PC-9 (cell line): ENCODE measurements around the gene PITPNC1. TPM values are rescaled to one million over a fixed set of nuclear protein-coding genes. Genes with fewer than 3 reads are reported as not detected.

ENCODE experiments used
- BruUV-seq: library from RNA; stranded (reverse); fragments of 400-500 nt; replicated peaks from 2 replicates; lab custom pipeline; 2021; lab: Mats Ljungman, UMichigan
- CTCF ChIA-PET: fragments of 300-600 bp; sonication (Branson Sonifier 250); formaldehyde crosslinking; loops from one replicate; lab custom pipeline; 2022; ENCODE audit warnings: antibody characterized with exemption; lab: Charles Lee
- POLR2A ChIA-PET: fragments of 300-600 bp; sonication (Branson Sonifier 250); formaldehyde crosslinking; loops from one replicate; lab custom pipeline; 2022; ENCODE audit warnings: antibody characterized with exemption; ENCODE audit not compliant: unreplicated experiment; lab: Charles Lee
- DNase-seq, 2 experiments: peaks; one replicate each; pipeline versions ENCODE4 v3.0.0 to v3.0.0-alpha.2; 2015 to 2022; ENCODE audit warnings: mixed read lengths in 1 of 2
- H2AFZ ChIP-seq: fragments of 200-600 bp; sonication (generic); 2 replicates; pipeline ENCODE4 v1.8.1; 2017; ENCODE audit warnings: antibody characterized with exemption
- H3F3A ChIP-seq: fragments of 200-600 bp; sonication (generic); 2 replicates; pipeline ENCODE4 v1.8.1; 2017; ENCODE audit warnings: antibody characterized with exemption, mild to moderate bottlenecking, low read depth; ENCODE audit not compliant: insufficient read depth
- H3K27ac ChIP-seq: fragments of 200-600 bp; sonication (generic); 2 replicates; pipeline ENCODE4 v1.6.1; 2016; ENCODE audit warnings: mixed run types
- H3K27me3 ChIP-seq: fragments of 200-600 bp; sonication (generic); 2 replicates; pipeline ENCODE4 v1.6.1; 2016; ENCODE audit warnings: low read depth, mixed run types; ENCODE audit not compliant: insufficient read depth
- H3K36me3 ChIP-seq: fragments of 200-600 bp; sonication (generic); 2 replicates; pipeline ENCODE4 v1.6.1; 2016; ENCODE audit warnings: low read depth, mixed run types
- H3K4me1 ChIP-seq: fragments of 200-600 bp; sonication (generic); replicated peaks from 2 replicates; pipeline ENCODE4 v1.6.1; 2016; ENCODE audit warnings: mixed run types; ENCODE audit not compliant: insufficient read depth
- H3K4me2 ChIP-seq: fragments of 200-600 bp; sonication (generic); 2 replicates; pipeline ENCODE4 v1.6.1; 2017; ENCODE audit warnings: mixed run types
- H3K4me3 ChIP-seq: fragments of 200-600 bp; sonication (generic); 2 replicates; pipeline ENCODE4 v1.6.1; 2016; ENCODE audit warnings: mixed run types
- H3K79me2 ChIP-seq: fragments of 200-600 bp; sonication (generic); 2 replicates; pipeline ENCODE4 v1.6.1; 2017; ENCODE audit warnings: low read depth, mixed run types
- H3K9me2 ChIP-seq: fragments of 200-600 bp; sonication (generic); 2 replicates; pipeline ENCODE4 v1.8.1; 2017; ENCODE audit warnings: mild to moderate bottlenecking; ENCODE audit not compliant: insufficient read depth
- H3K9me3 ChIP-seq: fragments of 200-600 bp; sonication (generic); 2 replicates; pipeline ENCODE4 v1.8.1; 2016; ENCODE audit warnings: low read depth; ENCODE audit not compliant: insufficient read depth
- H4K20me1 ChIP-seq: fragments of 200-600 bp; sonication (generic); 2 replicates; pipeline ENCODE4 v1.8.1; 2017; ENCODE audit not compliant: insufficient read depth
- EZH2 ChIP-seq: fragments of 200-600 bp; sonication (generic); IDR thresholded peaks from 2 replicates; pipeline ENCODE4 v1.8.0; 2017; ENCODE audit warnings: antibody characterized with exemption, low read depth
- intact Hi-C: fragments of 100-400 bp; cut with micrococcal nuclease; formaldehyde crosslinking; loops from one replicate; pipeline ENCODE4 v1.10.0; 2022; ENCODE audit not compliant: unreplicated experiment
- total RNA-seq: library from RNA; stranded (reverse); gene quantifications from 2 replicates; pipeline ENCODE4 v1.2.3, GENCODE V29; 2021
- TF ChIP-seq, protein P1 (sequence below): fragments of 200-600 bp; sonication (generic); conservative IDR thresholded peaks from 2 replicates; pipeline ENCODE4 v1.6.1; 2017; ENCODE audit warnings: mixed run types, antibody characterized with exemption, mild to moderate bottlenecking, moderate library complexity

The PITPNC1 gene
- total RNA-seq, 1 experiment from 2014 or later = 6.0 TPM

DNA sequence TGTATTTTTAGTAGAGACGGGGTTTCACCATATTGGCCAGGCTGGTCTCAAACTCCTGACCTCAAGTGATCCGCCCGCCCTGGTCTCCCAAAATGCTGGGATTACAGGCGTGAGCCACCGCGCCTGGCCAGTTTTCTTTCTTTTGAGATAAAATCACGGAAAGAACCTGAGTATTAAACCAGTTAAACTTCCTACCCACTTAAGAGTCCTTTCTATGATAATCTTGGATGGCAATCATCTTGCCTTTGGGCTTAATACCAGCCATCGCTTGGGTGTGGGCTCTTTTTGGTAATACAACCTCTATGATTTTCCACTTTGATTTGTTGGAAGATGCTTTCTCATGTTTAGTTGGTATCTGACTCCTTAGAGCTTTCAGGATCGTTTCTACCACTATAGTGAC, 24.0 kb downstream of the PITPNC1 start:
- no TSS peak for BruUV-seq
- no peaks in the 10 kb centered on the region for H3K9me3 ChIP-seq
- H4K20me1 ChIP-seq = no peaks in the 10 kb centered on the region
- intact Hi-C loops = no loop called here
- H3F3A ChIP-seq = no peaks in the 10 kb centered on the region
- H3K36me3 ChIP-seq = no peaks in the 10 kb centered on the region
- no peaks in the 10 kb centered on the region for H3K79me2 ChIP-seq
- no peak overlapping the region for H3K4me3 ChIP-seq
- POLR2A ChIA-PET = no interaction called here
- no peak overlapping the region for H3K4me2 ChIP-seq
- H3K27me3 ChIP-seq = no peaks in the 10 kb centered on the region
- no peak overlapping the region for H3K27ac ChIP-seq
- H2AFZ ChIP-seq = no peak overlapping the region
- H3K4me1 ChIP-seq = no peaks in the 10 kb centered on the region
- TF ChIP-seq, protein P1, sequence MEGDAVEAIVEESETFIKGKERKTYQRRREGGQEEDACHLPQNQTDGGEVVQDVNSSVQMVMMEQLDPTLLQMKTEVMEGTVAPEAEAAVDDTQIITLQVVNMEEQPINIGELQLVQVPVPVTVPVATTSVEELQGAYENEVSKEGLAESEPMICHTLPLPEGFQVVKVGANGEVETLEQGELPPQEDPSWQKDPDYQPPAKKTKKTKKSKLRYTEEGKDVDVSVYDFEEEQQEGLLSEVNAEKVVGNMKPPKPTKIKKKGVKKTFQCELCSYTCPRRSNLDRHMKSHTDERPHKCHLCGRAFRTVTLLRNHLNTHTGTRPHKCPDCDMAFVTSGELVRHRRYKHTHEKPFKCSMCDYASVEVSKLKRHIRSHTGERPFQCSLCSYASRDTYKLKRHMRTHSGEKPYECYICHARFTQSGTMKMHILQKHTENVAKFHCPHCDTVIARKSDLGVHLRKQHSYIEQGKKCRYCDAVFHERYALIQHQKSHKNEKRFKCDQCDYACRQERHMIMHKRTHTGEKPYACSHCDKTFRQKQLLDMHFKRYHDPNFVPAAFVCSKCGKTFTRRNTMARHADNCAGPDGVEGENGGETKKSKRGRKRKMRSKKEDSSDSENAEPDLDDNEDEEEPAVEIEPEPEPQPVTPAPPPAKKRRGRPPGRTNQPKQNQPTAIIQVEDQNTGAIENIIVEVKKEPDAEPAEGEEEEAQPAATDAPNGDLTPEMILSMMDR = no peak
- no peak for TF ChIP-seq EZH2
- CTCF ChIA-PET = no interaction called here
- no peak for DNase-seq
- H3K9me2 ChIP-seq = no peaks in the 10 kb centered on the region

DNA sequence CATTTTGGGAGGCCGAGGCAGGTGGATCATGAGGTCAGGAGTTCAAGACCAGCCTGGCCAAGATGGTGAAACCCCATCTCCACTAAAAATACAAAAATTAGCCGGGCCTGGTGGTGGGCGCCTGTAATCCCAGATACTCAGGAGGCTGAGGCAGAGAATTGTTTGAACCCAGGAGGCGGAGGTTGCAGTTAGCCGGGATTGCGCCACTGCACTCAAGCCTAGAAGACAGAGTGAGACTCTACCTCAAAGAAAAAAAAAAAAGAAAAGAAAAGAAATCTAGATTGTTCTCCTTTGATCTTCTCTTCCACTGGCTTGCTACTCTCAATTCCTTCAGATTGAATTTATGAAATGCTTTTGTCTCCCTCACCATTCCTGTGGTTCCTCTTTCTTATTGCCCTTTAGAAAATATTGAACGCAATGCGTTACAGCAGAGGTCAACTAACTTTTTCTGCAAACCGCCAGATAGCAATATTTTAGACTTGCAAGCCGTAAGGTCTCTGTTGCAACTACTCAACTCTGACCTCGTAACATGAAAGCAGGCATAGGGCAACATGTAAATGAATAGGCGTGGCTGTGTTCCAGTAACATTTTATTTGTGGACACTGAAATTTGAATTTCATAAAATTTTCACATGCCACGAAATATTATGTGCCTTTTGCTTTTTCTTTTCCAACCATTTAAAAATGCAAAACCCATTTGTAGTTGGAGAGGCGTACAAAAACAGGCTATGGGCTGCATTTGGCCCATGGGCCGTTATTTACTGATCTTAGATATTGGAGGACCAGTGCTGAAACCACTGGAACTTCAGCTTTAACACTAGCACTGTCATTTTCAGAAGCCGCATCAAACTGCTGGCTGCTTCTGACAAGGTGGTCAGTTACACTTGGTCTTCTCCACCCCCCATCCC, 24.8 kb downstream of the PITPNC1 start:
- no peaks in the 10 kb centered on the region for H3F3A ChIP-seq
- H2AFZ ChIP-seq = no peak overlapping the region
- H3K4me2 ChIP-seq = no peak overlapping the region
- no peaks in the 10 kb centered on the region for H3K79me2 ChIP-seq
- H3K27ac ChIP-seq = no peak overlapping the region
- no peaks in the 10 kb centered on the region for H3K9me3 ChIP-seq
- no TSS peak for BruUV-seq
- no peaks in the 10 kb centered on the region for H3K9me2 ChIP-seq
- no peaks in the 10 kb centered on the region for H3K27me3 ChIP-seq
- no peaks in the 10 kb centered on the region for H4K20me1 ChIP-seq
- TF ChIP-seq EZH2 = no peak
- TF ChIP-seq, protein P1 = no peak
- no peak for DNase-seq
- intact Hi-C loops = no loop called here
- CTCF ChIA-PET = no interaction called here
- H3K4me3 ChIP-seq = no peak overlapping the region
- no peaks in the 10 kb centered on the region for H3K36me3 ChIP-seq
- POLR2A ChIA-PET = no interaction called here
- no peaks in the 10 kb centered on the region for H3K4me1 ChIP-seq

DNA sequence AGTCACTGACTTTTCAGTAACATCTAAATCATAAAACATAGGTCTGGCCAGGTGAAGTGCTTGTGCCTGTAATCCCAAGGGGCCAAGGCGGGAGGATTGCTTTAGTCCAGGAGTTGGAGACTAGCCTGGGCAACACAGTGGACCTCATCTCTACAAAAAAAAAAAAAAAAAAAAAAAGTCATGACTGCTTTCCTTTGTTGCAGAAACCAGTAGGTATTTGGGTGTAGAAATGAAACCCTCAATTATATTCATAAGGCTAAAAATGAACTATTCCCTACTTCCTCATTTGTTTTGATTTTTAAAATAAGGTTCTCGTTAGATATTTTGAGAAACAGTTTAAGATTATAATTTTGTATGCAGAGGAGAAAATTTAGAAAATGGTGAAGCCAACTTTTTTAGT, 26.0 kb downstream of the PITPNC1 start:
- ChIA-PET CTCF (no interaction called here), POLR2A (no interaction called here)
- Histone ChIP-seq H3K9me3 (no peaks in the 10 kb centered on the region), H3K4me2 (no peak overlapping the region), H3K27me3 (no peaks in the 10 kb centered on the region), H3K27ac (no peak overlapping the region), H3K36me3 (no peaks in the 10 kb centered on the region), H4K20me1 (no peaks in the 10 kb centered on the region), H3K4me3 (no peak overlapping the region), H3F3A (no peaks in the 10 kb centered on the region), H3K79me2 (no peaks in the 10 kb centered on the region), H3K9me2 (no peaks in the 10 kb centered on the region), H2AFZ (no peak overlapping the region), H3K4me1 (no peaks in the 10 kb centered on the region)
- no peak for DNase-seq
- BruUV-seq = no TSS peak
- no peak for TF ChIP-seq EZH2
- TF ChIP-seq, protein P1 = no peak
- intact Hi-C loops = no loop called here
